Measurements from ENCODE around the gene CDHR5.

DNA sequence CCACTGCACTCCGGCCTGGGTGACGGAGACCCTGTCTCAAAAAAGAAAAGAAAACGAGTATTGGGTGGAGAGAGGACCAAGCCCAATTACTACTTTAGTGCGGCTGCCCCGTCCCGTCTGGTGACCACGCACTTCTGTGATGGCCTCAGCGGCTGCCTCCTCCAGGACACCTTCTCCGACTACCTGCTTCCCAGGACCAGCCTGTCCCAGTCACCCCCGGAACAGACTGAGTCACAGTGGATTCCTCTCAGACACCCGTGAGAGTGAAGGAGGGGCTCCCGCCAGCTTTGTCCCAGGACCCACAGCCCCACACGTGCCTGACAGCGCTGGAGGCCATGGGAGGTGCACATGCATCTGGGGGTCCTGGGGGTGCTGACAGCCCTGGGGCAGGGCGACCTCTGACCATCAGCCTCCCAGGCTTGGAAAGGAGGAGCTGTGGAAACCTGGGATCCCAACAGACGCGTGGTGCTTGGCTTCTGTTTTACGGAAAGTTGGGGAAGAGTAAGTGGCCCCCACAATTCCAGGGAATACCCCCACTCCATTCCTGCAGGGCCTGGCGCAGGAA is 17.1 kb upstream of the CDHR5 start:
- no peak for TF ChIP-seq PYGO2 (tag; IDR thresholded peaks at IDR 0.05)
- TF ChIP-seq ELF4 (CRISPR knock-in tag; IDR thresholded peaks at IDR 0.05), result no peak
- no peak for TF ChIP-seq PHF8 (IDR thresholded peaks at IDR 0.05; ENCODE audit: borderline replicate concordance, low read length)
- TF ChIP-seq, protein P1, sequence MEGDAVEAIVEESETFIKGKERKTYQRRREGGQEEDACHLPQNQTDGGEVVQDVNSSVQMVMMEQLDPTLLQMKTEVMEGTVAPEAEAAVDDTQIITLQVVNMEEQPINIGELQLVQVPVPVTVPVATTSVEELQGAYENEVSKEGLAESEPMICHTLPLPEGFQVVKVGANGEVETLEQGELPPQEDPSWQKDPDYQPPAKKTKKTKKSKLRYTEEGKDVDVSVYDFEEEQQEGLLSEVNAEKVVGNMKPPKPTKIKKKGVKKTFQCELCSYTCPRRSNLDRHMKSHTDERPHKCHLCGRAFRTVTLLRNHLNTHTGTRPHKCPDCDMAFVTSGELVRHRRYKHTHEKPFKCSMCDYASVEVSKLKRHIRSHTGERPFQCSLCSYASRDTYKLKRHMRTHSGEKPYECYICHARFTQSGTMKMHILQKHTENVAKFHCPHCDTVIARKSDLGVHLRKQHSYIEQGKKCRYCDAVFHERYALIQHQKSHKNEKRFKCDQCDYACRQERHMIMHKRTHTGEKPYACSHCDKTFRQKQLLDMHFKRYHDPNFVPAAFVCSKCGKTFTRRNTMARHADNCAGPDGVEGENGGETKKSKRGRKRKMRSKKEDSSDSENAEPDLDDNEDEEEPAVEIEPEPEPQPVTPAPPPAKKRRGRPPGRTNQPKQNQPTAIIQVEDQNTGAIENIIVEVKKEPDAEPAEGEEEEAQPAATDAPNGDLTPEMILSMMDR (IDR thresholded peaks at IDR 0.05 in 2 of 3, conservative IDR thresholded peaks at IDR 0.05 in 1 of 3; ENCODE audit: insufficient read depth in 2 of 3, low read depth in 1 of 3, low read length in 3 of 3), result no peak
- TF ChIP-seq ARID4B (CRISPR knock-in tag; IDR thresholded peaks at IDR 0.05), result no peak
- TF ChIP-seq RFX5 (IDR thresholded peaks at IDR 0.05; ENCODE audit: low read depth, low read length), result no peak
- no peak for TF ChIP-seq NRF1 (conservative IDR thresholded peaks at IDR 0.05 in 1 of 2, IDR thresholded peaks at IDR 0.05 in 1 of 2)
- no peak for TF ChIP-seq RERE (CRISPR knock-in tag; IDR thresholded peaks at IDR 0.05; ENCODE audit: borderline replicate concordance)
- TF ChIP-seq STAG1 (CRISPR knock-in tag; IDR thresholded peaks at IDR 0.05; ENCODE audit: borderline replicate concordance), result no peak
- TF ChIP-seq TBL1XR1 (IDR thresholded peaks at IDR 0.05; ENCODE audit: low read length in 2 of 2), result no peak
- TF ChIP-seq, protein P2, sequence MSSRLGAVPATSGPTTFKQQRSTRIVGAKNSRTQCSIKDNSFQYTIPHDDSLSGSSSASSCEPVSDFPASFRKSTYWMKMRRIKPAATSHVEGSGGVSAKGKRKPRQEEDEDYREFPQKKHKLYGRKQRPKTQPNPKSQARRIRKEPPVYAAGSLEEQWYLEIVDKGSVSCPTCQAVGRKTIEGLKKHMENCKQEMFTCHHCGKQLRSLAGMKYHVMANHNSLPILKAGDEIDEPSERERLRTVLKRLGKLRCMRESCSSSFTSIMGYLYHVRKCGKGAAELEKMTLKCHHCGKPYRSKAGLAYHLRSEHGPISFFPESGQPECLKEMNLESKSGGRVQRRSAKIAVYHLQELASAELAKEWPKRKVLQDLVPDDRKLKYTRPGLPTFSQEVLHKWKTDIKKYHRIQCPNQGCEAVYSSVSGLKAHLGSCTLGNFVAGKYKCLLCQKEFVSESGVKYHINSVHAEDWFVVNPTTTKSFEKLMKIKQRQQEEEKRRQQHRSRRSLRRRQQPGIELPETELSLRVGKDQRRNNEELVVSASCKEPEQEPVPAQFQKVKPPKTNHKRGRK (tag; IDR thresholded peaks at IDR 0.05), result no peak
